Measurements from ENCODE around the gene TPMT.
"Not testable (repeated sequence)": the region's sequence is repeated elsewhere in the genome, so short reads cannot be mapped to it uniquely, and the experiment has no call there.

The TPMT gene

DNA sequence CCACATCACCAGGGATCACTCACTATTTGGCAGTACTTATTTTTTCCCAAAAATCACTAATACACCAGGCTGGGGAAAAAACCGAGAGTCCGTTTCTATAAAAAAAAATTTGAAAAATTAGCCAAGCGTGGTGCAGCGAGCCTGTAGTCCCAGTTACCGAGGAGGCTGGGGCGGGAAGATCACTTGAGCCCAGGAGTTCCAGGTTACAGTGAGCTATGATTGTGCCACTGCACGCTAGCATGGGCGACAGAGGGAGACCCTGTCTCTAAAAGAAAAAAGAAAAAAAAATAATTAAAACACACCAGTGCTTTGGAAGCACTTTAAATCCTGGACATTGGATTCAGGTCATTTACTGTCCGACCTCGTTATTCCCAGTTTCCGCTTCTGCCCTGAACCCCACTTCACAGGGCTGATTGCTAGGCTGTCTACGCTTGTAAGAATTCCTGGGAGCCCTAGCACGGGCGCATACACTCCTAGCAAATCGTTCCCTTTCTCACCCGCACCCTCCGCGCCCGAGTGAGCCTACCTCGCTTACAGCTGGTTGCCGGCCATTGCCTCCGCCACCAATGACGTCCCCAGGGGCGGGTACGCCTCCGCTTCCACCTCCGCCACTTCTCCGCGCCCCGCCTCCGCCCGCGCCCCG, at the start of gene TPMT:
TSS of gene TPMT (minus strand) at position 571 of the 643 bp plus-strand sequence. CDS start 5,950 bp downstream, outside the sequence.
- no peak for DNase-seq

DNA sequence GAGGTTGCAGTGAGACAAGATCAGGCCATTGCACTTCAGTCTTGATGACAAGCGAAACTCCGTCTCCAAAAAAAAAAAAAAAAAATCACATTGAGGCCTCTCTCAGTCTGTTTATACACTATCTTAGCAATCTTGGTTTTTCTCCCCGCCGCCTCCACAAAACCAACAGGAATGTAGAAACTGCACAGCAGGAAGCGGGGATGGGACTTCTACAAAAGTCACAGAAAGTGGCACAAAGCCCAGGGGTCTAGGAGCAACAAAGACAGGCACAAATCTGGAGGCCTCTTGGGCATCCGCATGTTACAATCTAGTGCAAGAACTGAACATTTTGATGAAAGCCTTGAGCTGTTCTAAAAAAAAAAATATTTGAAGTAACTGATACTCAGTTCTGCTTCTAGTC, 48.9 kb upstream of the TPMT start:
- DNase-seq, result no peak

DNA sequence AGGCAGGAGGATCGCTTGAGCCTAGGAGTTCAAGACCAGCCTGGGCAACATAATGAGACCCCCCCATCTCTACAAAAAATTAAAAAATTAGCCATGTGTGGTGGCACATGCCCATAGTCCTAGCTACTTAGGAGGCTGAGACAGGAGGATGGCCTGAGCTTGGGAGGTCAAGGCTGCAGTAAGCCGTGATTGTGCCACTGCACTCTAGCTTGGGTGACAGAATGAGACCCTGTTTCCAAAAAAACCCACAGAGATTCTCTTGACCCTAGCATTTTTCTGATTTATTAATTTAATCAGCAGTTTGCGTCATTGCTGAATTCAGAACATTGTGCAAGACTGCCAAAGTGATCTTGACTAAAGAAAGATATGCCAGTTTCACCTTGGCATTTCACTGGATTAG, 37.1 kb upstream of the TPMT start:
- DNase-seq, result no peak

DNA sequence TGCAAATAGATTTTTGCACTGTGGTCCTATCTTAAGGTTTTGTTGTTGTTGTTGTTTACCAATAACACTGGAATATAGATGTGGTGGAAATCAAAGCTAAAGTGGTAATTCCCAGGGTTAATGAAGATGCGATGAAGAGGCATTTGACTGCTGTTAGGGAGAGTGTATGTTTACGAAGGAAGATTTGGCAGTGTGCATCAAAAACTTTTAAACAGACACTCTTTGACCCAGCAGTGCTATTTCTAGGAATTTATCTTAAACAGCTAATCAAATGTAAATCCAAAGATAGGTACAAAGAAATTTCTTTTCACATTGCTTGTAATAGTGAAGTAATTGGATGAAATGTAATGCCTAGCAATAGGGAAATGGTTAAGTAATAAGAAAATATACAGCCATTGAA, 34.3 kb upstream of the TPMT start:
- no peak for DNase-seq

DNA sequence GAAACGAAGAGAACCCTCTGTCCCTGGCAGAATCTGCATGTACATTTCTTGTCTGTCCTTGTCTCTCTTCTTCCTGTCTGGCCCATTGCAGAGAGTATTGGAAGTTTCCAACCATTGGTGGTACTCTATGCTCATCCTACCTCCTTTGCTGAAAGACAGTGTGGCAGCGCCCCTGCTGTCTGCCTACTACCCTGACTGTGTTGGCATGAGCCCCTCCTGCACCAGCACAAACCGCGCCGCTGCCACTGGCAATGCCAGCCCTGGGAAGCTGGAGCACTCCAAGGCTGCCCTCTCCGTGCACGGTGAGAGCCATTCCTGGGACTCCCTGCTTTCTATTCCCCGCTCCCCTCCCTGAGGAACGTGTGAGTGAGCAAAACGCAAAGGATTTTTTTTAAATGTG, 32.8 kb upstream of the TPMT start:
- DNase-seq, result no peak

DNA sequence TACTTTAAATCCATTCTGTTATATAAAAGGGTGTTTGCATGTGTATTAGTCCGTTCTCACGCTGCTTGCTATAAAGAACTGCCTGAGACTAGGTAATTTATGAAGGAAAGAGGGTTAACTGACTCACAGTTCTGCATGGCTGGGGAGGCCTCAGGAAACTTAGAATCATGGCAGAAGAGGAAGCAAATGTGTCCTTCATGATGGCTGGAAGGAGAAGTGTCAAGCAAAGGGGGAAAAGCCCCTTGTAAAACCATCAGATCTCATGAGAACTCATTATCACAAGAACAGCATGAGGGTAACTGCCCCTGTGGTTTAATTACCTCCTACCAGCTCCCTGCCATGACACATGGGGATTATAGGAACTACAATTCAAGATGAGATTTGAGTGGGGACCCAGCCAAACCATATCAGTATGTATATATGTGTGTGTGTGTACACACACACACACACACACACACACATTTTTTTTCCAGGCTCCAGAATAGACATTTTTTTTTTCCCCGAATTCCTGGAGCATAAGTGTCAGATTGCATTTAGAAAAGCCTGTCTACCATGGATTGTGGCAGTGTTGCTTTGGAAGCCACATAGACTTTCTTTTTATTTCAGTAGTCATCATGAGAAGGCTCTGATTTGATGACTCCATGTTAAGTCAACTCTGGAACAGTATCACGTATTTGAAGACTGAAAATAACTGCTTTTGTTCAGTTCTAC, 31.8 kb upstream of the TPMT start:
- no peak for DNase-seq

DNA sequence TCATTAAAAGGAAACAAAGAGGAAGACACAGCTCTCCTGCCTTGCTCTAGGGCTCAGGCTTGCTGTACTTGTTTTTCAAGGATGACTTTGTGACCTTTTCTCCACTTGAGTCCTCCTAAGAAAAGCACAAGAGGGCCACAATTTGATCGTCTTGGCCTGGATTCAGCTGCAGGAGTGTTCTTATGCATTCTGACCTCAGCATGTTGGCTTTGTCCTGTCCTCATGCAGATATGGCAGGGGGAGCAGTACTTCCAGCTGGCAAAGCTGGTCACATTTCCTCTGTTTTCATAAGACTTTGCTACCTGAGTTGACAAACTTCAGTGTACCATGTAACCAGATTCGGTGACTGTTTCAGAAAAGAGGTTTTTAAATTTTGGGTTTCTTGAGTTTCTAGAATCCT, 31.2 kb upstream of the TPMT start:
- DNase-seq, result no peak

DNA sequence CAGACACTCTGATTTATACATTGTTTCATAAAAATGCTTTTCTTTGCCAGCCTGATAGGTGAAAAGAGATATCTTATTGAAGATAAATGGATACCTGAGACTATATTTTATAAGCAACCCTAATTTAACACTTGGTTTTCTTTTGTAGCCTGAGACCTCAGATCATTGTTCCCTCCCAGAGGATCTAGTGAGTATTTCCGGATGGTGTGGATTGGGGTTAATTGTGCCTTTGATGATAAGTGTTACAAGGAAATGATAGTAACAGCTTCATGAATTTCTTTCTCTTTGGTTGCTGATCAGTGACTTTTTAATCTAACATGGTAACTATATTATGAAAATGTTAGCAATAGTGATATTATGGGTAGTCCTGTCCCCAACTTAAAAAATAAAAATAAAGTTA, 30.7 kb upstream of the TPMT start:
- DNase-seq, result no peak

DNA sequence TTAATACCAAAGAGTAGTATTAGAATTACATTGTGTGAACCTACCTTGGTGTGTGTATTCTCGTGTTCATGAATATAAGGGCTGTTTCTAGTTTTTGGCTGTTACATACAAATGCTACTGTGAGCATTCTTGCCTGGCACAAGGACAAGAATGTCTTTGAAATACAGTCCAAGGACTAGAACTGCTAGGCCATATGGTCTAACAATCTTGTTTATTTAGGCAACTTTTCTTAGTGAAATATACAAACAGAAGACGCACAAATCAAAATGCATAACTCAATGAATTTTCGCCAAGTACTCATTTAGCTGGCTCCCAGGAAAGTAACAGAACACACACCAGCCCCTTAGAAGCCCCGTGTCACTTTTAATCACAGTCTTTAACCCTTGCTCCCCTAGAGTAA, 28.9 kb upstream of the TPMT start:
- no peak for DNase-seq

DNA sequence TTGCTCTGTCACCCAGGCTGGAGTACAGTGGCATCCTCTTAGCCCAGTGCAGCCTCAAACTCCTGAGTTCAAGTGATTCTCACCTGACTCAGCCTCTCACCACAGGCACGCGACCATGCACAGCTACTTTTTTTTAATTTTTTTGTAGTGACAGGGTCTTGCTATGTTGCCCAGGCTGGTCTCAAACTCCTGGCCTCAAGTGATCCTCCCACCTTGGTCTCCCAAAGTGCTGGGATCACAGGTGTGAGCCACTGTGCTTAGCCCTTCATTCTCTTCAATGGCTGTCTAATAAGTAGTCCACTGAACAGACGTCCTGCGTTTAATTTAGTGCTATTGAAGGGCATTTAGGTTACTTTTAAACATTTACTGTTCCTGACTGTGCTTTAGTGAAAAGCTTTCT, 27.7 kb upstream of the TPMT start:
- no peak for DNase-seq

DNA sequence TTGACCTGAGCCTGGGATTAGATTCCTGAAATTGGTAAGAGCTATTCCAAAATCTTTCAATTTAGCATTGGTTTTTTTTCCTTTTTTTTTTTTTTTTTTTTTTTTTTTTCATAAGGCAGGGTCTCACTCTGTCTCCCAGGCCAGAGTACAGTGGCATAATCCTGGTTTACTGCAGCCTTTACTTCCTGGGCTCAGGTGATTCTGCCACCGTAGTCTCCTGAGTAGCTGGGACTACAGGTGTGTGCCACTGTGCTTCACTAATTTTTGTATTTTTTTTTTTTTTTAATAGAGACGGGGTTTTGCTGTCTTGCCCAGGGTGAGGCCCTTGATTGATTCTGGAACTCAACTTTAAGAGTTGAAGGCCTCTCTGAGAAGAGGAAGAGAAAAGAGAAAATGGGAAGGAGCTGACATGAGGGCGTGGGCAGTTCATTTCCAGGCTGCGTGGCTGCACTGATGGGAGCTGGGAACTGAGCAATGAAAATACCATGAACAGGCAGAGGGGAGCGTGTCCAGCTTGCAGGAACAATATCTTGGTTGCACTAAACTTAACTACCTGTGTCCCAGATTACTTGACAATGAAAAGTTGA, 25.0 kb upstream of the TPMT start:
- no peak for DNase-seq

DNA sequence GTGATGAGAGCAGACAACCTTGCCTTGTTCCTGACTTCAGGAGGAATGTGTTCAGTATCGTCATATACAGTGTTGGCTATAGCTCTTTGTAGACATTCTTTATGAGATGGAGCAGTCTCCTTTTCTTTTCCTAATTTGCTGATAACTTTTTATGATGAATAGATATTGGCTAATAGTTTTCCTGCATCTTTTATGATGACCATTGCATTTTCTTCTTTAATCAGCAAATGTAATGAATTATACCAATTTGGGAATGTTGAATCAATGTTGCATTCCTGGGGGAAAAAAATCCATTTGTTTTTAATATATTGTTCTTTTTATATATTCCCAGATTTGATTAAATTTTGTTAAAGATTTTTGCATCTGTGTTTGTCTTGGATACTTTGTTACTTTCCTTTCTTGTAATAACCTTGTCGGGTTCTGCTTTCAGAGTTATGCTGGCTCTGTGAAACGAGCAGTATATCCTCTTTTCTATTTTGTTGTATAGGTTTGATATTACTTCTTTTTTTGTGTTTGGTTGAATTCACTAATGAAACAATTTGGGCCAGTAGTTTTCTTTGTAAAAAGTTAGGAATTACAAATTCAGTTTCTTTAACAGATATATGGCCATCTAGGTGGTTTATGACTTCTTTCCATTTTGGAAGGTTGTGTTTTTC, 24.2 kb upstream of the TPMT start:
- DNase-seq, result no peak

DNA sequence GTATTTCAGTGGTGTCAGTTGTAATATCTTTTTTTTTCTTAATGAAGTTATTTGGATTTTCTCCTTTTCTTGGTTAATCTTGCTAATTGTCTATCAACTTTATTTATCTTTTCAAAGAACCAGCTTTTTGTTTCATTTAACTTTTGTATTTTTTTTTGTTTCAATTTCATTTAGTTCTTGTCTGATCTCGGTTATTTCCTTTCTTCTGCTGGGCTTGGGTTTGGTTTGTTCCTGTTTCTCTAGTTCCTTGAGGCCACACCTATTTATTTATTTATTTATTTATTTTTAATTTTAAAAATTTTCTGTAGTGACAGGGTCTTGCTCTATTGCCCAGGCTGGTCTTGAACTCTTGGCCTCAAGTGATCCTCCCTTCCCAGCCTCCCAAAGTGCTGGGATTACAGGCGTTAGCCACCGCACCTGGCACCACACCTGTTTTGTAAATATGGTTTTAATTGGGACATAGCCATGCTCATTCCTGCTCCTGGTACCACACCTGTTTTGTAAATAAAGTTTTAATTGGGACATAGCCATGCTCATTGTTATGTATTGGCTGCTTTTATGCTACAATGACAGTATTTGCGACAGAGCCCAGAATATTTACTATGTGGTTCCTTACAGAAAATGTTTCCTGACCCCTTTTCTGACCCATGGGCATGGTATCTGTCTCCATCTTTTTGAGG, 22.5 kb upstream of the TPMT start:
- no peak for DNase-seq

DNA sequence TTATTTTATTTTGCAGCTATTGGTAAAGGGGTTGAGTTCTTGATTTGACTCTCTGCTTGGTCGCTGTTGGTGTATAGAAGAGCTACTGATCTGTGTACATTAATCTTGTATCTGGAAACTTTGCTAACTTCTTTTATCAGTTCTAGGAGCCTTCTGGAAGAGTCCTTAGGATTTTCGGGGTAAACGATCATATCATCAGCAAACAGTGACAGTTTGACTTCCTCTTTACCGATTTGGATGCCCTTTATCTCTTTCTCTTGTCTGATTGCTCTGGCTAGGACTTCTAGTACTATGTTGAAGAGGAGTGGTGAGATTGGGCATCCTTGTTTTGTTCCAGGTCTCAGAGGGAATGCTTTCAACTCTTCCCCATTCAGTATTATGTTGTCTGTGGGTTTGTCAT, 21.3 kb upstream of the TPMT start:
- not testable (repeated sequence) for DNase-seq

DNA sequence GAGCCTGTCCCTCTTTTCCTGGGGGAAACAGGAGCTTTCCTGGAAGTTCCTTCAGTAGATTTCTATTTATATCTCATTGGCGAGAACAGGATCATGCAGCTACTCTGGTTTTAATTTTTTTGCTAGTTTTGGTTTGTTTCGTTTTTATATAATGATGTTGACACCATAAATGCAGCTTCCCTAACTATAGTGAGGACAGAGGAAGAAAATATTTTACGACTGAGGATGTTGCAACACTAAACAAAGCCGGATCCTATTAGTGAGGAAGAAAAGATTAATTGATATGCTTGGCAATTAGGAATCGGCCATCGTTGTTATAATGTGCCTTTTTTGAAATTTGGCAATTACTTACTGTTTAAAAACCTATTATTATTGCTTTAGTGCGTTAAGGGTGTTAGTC, 17.0 kb upstream of the TPMT start:
- DNase-seq, result no peak

DNA sequence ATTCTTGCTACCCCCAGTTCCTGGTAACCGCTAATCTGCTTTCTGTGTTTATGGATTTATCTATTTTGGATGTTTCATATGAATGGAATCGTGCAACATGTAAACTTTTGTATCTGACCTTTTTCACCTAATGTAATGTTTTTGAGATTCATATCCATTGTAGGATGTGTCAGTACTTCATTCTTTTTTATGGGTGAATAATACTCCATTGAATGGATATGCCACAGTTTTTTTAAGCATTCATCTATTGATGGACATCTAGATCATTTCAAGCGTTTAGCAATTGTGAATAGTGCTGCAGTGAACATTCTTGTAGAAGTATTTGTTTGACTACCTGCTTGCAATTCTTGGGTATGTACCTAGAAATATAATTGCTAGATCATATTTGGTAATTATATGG, 13.4 kb upstream of the TPMT start:
- DNase-seq, result no peak

DNA sequence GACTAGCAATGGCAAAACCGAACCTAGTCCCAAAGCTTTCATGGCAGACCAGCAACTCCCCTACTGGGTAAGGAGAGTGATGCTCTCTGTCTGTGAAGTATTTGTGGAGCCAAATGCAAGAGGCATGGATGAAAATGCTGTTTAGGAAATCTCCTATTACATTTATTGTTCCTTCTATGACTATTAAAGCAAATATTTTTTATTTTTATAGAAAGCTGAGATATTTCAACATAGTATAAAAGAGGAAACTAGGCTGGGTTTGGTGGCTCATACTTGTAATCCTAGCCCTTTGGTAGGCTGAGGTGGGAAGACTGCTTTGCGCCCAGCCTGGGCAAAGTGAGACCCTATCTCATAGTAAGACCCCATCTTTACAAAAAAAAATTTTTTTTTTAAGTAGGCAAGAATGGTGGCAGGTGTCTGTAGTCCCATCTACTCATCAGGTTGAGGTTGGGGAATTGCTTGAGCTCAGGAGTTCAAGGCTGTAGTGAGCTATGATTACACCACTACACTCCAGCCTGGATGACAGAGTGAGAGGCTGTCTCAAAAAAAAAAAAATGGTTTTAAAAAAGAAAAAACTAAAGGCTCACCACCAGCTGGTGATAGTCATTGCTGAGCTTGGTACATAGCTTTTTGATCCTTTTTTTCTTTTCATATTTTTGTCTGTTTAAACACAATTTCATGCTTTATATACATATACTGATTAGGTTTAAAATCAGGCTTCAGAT, 11.6 kb upstream of the TPMT start:
- no peak for DNase-seq

DNA sequence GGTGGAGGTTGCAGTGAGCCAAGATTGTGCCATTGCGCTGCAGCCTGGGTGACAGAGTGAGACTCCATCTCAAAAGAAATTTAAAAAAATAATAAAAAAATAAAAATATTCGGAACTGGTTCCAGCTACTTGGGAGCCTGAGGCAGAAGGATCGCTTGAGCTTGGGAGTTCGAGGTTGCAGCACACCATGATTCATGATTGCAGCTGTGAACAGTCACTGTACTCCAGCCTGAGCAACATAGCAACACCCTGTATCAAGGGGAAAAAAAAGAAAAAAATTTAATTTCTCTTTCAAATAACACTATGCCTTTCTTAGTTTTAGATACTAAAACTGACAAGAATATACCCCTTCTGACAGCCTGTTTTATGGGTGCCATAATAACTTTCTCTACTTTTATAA, 10.9 kb upstream of the TPMT start:
- DNase-seq, result no peak

DNA sequence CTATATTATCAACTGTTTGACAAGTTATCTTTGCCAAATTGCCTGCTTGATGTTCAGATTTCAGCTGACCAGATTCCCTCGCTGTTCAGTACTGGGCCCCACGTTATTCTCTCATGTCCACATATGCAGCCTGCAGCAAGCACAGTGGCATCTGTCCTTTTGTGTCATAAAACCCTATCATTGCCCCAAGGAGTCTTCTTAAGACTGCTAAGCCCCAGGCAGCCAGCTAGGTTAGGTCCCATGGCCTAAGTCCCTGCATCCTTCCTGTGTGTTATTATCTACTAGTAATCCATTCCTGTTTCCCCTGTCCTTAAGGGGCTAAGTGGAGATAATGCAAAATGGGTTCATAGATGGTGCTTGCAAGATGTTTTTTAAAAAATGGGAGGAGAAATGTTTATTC, 7.5 kb upstream of the TPMT start:
- DNase-seq, result no peak

DNA sequence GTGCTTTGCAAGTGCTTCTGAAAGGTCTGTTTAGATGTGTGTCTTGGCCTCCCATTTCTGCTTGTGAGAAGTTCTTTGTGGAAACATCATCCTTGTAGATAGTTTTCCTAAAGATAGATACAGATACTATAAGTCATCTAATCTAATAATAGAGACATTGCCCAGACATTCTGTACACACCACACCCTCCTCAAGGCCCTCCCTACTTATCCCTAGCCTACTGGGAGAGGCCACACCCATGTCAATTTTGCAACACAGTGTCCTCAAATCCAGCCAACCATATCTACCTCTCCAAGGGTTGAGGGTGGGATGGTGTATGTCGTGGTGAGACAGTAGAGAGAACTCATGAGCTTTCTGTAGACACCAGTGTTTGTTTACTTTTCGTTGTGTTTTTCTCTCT, 6.6 kb upstream of the TPMT start:
- no peak for DNase-seq

DNA sequence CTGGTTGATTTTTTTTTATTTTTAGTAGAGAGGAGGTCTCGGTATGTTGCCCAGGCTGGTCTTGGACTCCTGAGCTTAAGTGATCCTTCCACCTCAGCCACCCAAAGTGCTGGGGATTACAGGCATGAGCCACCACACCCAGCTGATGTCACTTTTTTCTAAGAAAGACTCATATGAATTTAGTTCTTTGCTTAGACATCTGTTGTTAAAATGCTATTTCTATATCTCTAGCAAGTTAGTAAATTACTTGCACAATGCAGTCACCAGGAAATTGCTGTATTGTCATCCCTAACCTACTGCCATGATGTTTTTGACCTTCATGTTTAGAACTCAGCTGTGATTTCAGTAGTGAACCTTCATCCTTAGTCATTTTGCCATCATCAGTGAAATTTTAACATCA, 6.0 kb upstream of the TPMT start:
- peak; percentile 15 for DNase-seq

DNA sequence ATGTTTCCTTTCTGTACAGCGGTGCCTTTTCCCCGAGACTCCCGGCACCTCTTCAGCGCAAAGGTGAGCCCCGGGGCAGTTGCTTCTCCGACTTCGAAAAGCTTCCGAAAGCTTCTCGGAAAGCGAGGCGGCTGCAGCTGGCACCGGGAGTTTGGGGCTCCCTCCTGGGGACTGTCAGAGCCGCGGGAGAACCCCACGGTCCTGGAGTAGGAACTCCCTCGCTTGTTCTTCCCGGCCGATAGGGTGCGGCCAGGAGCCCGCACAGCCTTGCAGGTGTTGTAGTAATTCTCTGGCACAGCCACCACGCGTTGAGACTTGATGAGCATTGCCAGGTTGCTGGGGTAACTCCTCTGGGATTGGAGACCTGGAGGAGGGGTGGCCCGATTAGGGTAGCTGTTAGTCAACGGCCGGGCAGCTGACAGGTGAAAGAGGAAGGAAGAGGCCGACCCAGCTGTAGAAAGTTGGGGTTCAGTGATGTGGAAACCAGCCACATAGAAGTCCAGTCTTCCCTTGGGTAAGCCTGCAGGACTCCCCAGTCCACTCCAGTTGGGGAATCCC, 1.1 kb upstream of the TPMT start:
- peak; percentile 53 for DNase-seq

Data from activated CD4-positive, alpha-beta T cell treated with anti-CD3 and anti-CD28 coated beads, Interleukin-2, Interleukin-6, amounts not matched to agents 100 ng/mL and 50 ng/mL, durations not matched to agents 16 hours and 8 hours (primary cell).